Progenitor cell of endocrine pancreas (in vitro differentiated cells): ENCODE measurements around the gene GATM. TPM values are rescaled to one million over a fixed set of nuclear protein-coding genes. Genes with fewer than 3 reads are reported as not detected.

Source experiments
- DNase-seq: peaks from one replicate; pipeline ENCODE4 v3.0.0; 2021; ENCODE audit warnings: low spot score; ENCODE audit not compliant: unreplicated experiment
- H3K27ac Mint-ChIP-seq: 2 replicates; pipeline ENCODE4 v1.8.0; 2021; ENCODE audit warnings: mild to moderate bottlenecking, moderate library complexity, mixed read lengths
- H3K27me3 Mint-ChIP-seq: 2 replicates; pipeline ENCODE4 v1.8.0; 2021; ENCODE audit warnings: mixed read lengths
- H3K36me3 Mint-ChIP-seq: 2 replicates; pipeline ENCODE4 v1.8.0; 2022; ENCODE audit warnings: mixed read lengths; ENCODE audit not compliant: insufficient read depth
- H3K4me1 Mint-ChIP-seq: 2 replicates; pipeline ENCODE4 v1.8.0; 2021; ENCODE audit warnings: low read depth, mixed read lengths
- H3K4me3 Mint-ChIP-seq: 2 replicates; pipeline ENCODE4 v1.8.0; 2021; ENCODE audit warnings: low read depth, mild to moderate bottlenecking, moderate library complexity, mixed read lengths
- H3K9me3 Mint-ChIP-seq: 2 replicates; pipeline ENCODE4 v1.8.0; 2021; ENCODE audit warnings: low read depth, mixed read lengths
- CTCF ChIP-seq: fragments of 200-600 bp; sonication (generic); IDR thresholded peaks from one replicate; pipeline ENCODE4 v1.5.0; 2021; ENCODE audit warnings: antibody characterized with exemption, mild to moderate bottlenecking; ENCODE audit not compliant: unreplicated experiment
- total RNA-seq: library from RNA; stranded (reverse); gene quantifications from 2 replicates; pipeline ENCODE4 v1.2.1, GENCODE V29; 2021

GATM gene
- total RNA-seq, 1 donor from 2014 or later: 64.1 TPM

DNA sequence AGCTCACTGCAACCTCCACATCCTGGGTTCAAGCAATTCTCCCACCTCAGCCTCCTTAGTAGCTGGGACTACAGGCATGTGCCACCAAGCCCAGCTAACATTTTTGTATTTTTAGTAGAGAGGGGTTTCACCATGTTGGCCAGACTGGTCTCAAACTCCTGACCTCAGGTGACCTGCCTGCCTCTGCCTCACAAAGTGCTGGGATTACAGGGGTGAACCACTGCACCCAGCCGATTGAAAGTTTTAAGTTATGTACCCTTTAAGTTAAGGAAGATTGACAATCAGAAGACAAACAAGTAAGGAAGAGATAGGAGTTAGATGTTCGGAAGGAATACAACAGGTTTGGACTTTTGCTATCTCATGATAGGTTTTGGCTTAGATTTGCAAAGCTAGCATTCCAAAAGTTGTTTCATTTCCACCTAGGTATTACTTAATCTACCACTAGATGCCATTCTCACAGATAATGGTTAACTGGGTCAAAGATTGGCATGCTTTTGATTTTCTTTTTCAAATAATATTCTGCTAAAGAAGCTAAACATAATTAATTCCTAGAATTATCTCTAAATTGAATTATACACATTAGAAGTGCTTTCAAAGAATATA lies 35.0 kb downstream of the GATM start:
- H3K36me3 Mint-ChIP-seq: peaks cover 2% of the 10 kb centered on the region
- H3K9me3 Mint-ChIP-seq: no peaks in the 10 kb centered on the region
- no peak for DNase-seq
- H3K27me3 Mint-ChIP-seq: peaks cover under 1% of the 10 kb centered on the region
- H3K27ac Mint-ChIP-seq: peak overlapping the region; percentile 77
- peaks cover 35% of the 10 kb centered on the region for H3K4me1 Mint-ChIP-seq
- TF ChIP-seq CTCF: no peak
- no peak overlapping the region for H3K4me3 Mint-ChIP-seq

- H3K27ac Mint-ChIP-seq: no peak overlapping the region
- no peak for TF ChIP-seq CTCF
Measured at GRCh38 chr15:45341790-45342189, 36.6 kb downstream of the GATM start.

DNA sequence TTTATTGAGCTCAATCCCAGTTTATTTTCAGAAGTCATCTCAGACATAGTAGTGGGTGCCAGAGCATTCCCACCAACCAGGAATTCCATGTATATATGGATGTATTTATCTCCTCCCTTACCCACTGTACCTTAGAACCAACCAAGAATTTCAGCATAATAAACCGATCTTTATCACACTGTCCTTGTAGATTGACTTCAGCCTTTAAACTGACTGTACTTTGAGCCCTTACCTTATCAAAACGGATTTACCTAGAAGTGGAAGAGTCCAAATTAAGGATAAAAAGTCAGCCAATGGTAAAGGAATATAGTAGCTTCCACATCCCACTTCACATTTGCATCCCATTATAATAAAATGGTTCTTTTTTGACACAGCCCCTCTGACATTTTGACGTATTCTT lies 37.9 kb downstream of the GATM start:
- Mint-ChIP-seq H3K4me1 (peaks cover 21% of the 10 kb centered on the region), H3K27me3 (no peaks in the 10 kb centered on the region), H3K27ac (no peak overlapping the region), H3K9me3 (no peaks in the 10 kb centered on the region), H3K4me3 (no peak overlapping the region), H3K36me3 (peaks cover 4% of the 10 kb centered on the region)
- no peak for TF ChIP-seq CTCF
- DNase-seq: no peak

More at GRCh38 chr15:45341790-45342189, 36.6 kb downstream of the GATM start:
- no peaks in the 10 kb centered on the region for H3K9me3 Mint-ChIP-seq
- DNase-seq: no peak
- H3K36me3 Mint-ChIP-seq: peaks cover 4% of the 10 kb centered on the region
- no peak overlapping the region for H3K4me3 Mint-ChIP-seq
- peaks cover 30% of the 10 kb centered on the region for H3K4me1 Mint-ChIP-seq
- no peaks in the 10 kb centered on the region for H3K27me3 Mint-ChIP-seq

GRCh38 chr15:45338417-45338816 lies 39.9 kb downstream of the GATM start:
- Mint-ChIP-seq H3K9me3 (no peaks in the 10 kb centered on the region), H3K4me1 (peaks cover 19% of the 10 kb centered on the region), H3K27me3 (no peaks in the 10 kb centered on the region), H3K36me3 (peaks cover 4% of the 10 kb centered on the region), H3K4me3 (no peak overlapping the region), H3K27ac (no peak overlapping the region)
- no peak for DNase-seq
- no peak for TF ChIP-seq CTCF

GRCh38 chr15:45337224-45337623 lies 41.1 kb downstream of the GATM start:
- no peak for TF ChIP-seq CTCF
- Mint-ChIP-seq H3K36me3 (peaks cover 4% of the 10 kb centered on the region), H3K27ac (no peak overlapping the region), H3K27me3 (no peaks in the 10 kb centered on the region), H3K9me3 (no peaks in the 10 kb centered on the region), H3K4me1 (peaks cover 24% of the 10 kb centered on the region), H3K4me3 (no peak overlapping the region)
- DNase-seq: no peak
